Measurements from ENCODE around the gene LGR5. TPM values are rescaled to one million over a fixed set of nuclear protein-coding genes. Genes with fewer than 3 reads are reported as not detected.
"Not testable (repeated sequence)": the region's sequence is repeated elsewhere in the genome, so short reads cannot be mapped to it uniquely, and the experiment has no call there.

LGR5 gene
- total RNA-seq, 1 experiment from 2014 or later = not detected

GRCh38 chr12:71469258-71469750 is 29.7 kb downstream of the LGR5 start:
- DNase-seq (ENCODE audit: low read depth in 1 of 2, low spot score in 2 of 2) = peak; percentile 45 to 73
- Histone ChIP-seq H3K9me3 (replicated peaks) (no peaks in the 10 kb centered on the region), H3K27ac (no peak overlapping the region), H3K4me3 (no peak overlapping the region), H3K27me3 (replicated peaks) (no peaks in the 10 kb centered on the region), H3K4me1 (replicated peaks) (peaks cover 31% of the 10 kb centered on the region), H3K36me3 (no peaks in the 10 kb centered on the region)

- Histone ChIP-seq H3K27me3 (replicated peaks) (no peaks in the 10 kb centered on the region), H3K36me3 (no peaks in the 10 kb centered on the region), H3K4me1 (replicated peaks) (peaks cover 53% of the 10 kb centered on the region), H3K27ac (peak overlapping the region; percentile 37; the same call in 1 of the 2 replicates), H3K9me3 (replicated peaks) (no peaks in the 10 kb centered on the region), H3K4me3 (no peak overlapping the region)
- peak in 1 of 2 experiments; percentile 58 for DNase-seq (ENCODE audit: low read depth in 1 of 2, low spot score in 2 of 2)
Measured at GRCh38 chr12:71472441-71472911, 32.9 kb downstream of the LGR5 start.

GRCh38 chr12:71474791-71475190 is 35.2 kb downstream of the LGR5 start:
- Histone ChIP-seq H3K9me3 (replicated peaks) (no peaks in the 10 kb centered on the region), H3K27me3 (replicated peaks) (no peaks in the 10 kb centered on the region), H3K27ac (peak overlapping the region; percentile 61; the same call in 1 of the 2 replicates), H3K4me3 (no peak overlapping the region), H3K4me1 (replicated peaks) (peaks cover 48% of the 10 kb centered on the region), H3K36me3 (no peaks in the 10 kb centered on the region)
- no peak for DNase-seq (ENCODE audit: low read depth in 1 of 2, low spot score in 2 of 2)

- peak in 1 of 2 experiments; percentile 13 for DNase-seq (ENCODE audit: low read depth in 1 of 2, low spot score in 2 of 2)
- Histone ChIP-seq H3K4me3 (no peak overlapping the region), H3K9me3 (replicated peaks) (no peaks in the 10 kb centered on the region), H3K27ac (peak overlapping the region; percentile 61; the same call in 1 of the 2 replicates), H3K36me3 (no peaks in the 10 kb centered on the region), H3K4me1 (replicated peaks) (peaks cover 47% of the 10 kb centered on the region), H3K27me3 (replicated peaks) (no peaks in the 10 kb centered on the region)
Measured at GRCh38 chr12:71475280-71475679, 35.7 kb downstream of the LGR5 start.

- Histone ChIP-seq H3K36me3 (no peaks in the 10 kb centered on the region), H3K9me3 (replicated peaks) (no peaks in the 10 kb centered on the region), H3K27ac (peak overlapping the region; percentile 85), H3K4me1 (replicated peaks) (peaks cover 47% of the 10 kb centered on the region), H3K27me3 (replicated peaks) (no peaks in the 10 kb centered on the region), H3K4me3 (no peak overlapping the region)
- DNase-seq (ENCODE audit: low read depth in 1 of 2, low spot score in 2 of 2) = peak; percentile 80 to 88
Measured at GRCh38 chr12:71476513-71476912, 36.9 kb downstream of the LGR5 start.

GRCh38 chr12:71477609-71478008 is 38.0 kb downstream of the LGR5 start:
- Histone ChIP-seq H3K27me3 (replicated peaks) (no peaks in the 10 kb centered on the region), H3K9me3 (replicated peaks) (no peaks in the 10 kb centered on the region), H3K27ac (no peak overlapping the region), H3K36me3 (no peaks in the 10 kb centered on the region), H3K4me3 (no peak overlapping the region), H3K4me1 (replicated peaks) (peaks cover 37% of the 10 kb centered on the region)
- no peak for DNase-seq (ENCODE audit: low read depth in 1 of 2, low spot score in 2 of 2)

GRCh38 chr12:71478270-71478669 is 38.7 kb downstream of the LGR5 start:
- no peak overlapping the region for H3K27ac ChIP-seq
- no peak for DNase-seq (ENCODE audit: low read depth in 1 of 2, low spot score in 2 of 2)

GRCh38 chr12:71484272-71484905 is 44.8 kb downstream of the LGR5 start:
- Histone ChIP-seq H3K4me1 (replicated peaks) (no peaks in the 10 kb centered on the region), H3K4me3 (no peak overlapping the region), H3K36me3 (no peaks in the 10 kb centered on the region), H3K9me3 (replicated peaks) (no peaks in the 10 kb centered on the region), H3K27me3 (replicated peaks) (no peaks in the 10 kb centered on the region), H3K27ac (no peak overlapping the region)
- DNase-seq (ENCODE audit: low read depth in 1 of 2, low spot score in 2 of 2) = no peak

More at GRCh38 chr12:71478270-71478669, 38.7 kb downstream of the LGR5 start:
- Histone ChIP-seq H3K4me3 (no peak overlapping the region), H3K4me1 (replicated peaks) (peaks cover 32% of the 10 kb centered on the region), H3K36me3 (no peaks in the 10 kb centered on the region), H3K27me3 (replicated peaks) (no peaks in the 10 kb centered on the region), H3K9me3 (replicated peaks) (no peaks in the 10 kb centered on the region)

- not testable (repeated sequence) for DNase-seq (ENCODE audit: low read depth in 1 of 2, low spot score in 2 of 2); H3K4me1 ChIP-seq (replicated peaks); H3K27me3 ChIP-seq (replicated peaks); H3K27ac ChIP-seq; H3K36me3 ChIP-seq; H3K4me3 ChIP-seq; H3K9me3 ChIP-seq (replicated peaks)
Measured at GRCh38 chr12:71490844-71491243, 51.2 kb downstream of the LGR5 start.

GRCh38 chr12:71492604-71493003 is 53.0 kb downstream of the LGR5 start:
- H3K36me3 ChIP-seq = no peaks in the 10 kb centered on the region
- 0 out of 2 replicates have a peak, but pooled peaks cover 5% of the 10 kb centered on the region for H3K4me1 ChIP-seq (replicated peaks)
- no peaks in the 10 kb centered on the region for H3K27me3 ChIP-seq (replicated peaks)
- no peak overlapping the region for H3K4me3 ChIP-seq
- DNase-seq (ENCODE audit: low read depth in 1 of 2, low spot score in 2 of 2) = no peak
- H3K9me3 ChIP-seq (replicated peaks) = no peaks in the 10 kb centered on the region
- H3K27ac ChIP-seq = no peak overlapping the region

GRCh38 chr12:71499834-71500233 is 60.2 kb downstream of the LGR5 start:
- no peak for DNase-seq (ENCODE audit: low read depth in 1 of 2, low spot score in 2 of 2)
- H3K27me3 ChIP-seq (replicated peaks) = no peaks in the 10 kb centered on the region
- H3K4me3 ChIP-seq = no peak overlapping the region
- H3K9me3 ChIP-seq (replicated peaks) = no peaks in the 10 kb centered on the region
- H3K27ac ChIP-seq = no peak overlapping the region
- no peaks in the 10 kb centered on the region for H3K36me3 ChIP-seq
- H3K4me1 ChIP-seq (replicated peaks) = no peaks in the 10 kb centered on the region

- H3K27ac ChIP-seq = no peak overlapping the region
- H3K27me3 ChIP-seq (replicated peaks) = no peaks in the 10 kb centered on the region
- H3K36me3 ChIP-seq = no peaks in the 10 kb centered on the region
- H3K4me1 ChIP-seq (replicated peaks) = no peaks in the 10 kb centered on the region
- no peak for DNase-seq (ENCODE audit: low read depth in 1 of 2, low spot score in 2 of 2)
- no peak overlapping the region for H3K4me3 ChIP-seq
- no peaks in the 10 kb centered on the region for H3K9me3 ChIP-seq (replicated peaks)
Measured at GRCh38 chr12:71503579-71504391, 64.2 kb downstream of the LGR5 start.

GRCh38 chr12:71504476-71504875 is 64.9 kb downstream of the LGR5 start:
- no peak for DNase-seq (ENCODE audit: low read depth in 1 of 2, low spot score in 2 of 2)
- Histone ChIP-seq H3K36me3 (no peaks in the 10 kb centered on the region), H3K4me1 (replicated peaks) (no peaks in the 10 kb centered on the region), H3K27ac (no peak overlapping the region), H3K4me3 (no peak overlapping the region), H3K9me3 (replicated peaks) (no peaks in the 10 kb centered on the region), H3K27me3 (replicated peaks) (no peaks in the 10 kb centered on the region)

GRCh38 chr12:71509705-71510104 is 70.1 kb downstream of the LGR5 start:
- Histone ChIP-seq H3K4me3 (no peak overlapping the region), H3K27ac (no peak overlapping the region), H3K36me3 (no peaks in the 10 kb centered on the region), H3K9me3 (replicated peaks) (no peaks in the 10 kb centered on the region), H3K4me1 (replicated peaks) (no peaks in the 10 kb centered on the region), H3K27me3 (replicated peaks) (no peaks in the 10 kb centered on the region)
- no peak for DNase-seq (ENCODE audit: low read depth in 1 of 2, low spot score in 2 of 2)
